Measurements from ENCODE around the gene TESK1. TPM values are rescaled to one million over a fixed set of nuclear protein-coding genes. Genes with fewer than 3 reads are reported as not detected.

TESK1 gene
- total and polyA plus RNA-seq, 2 of the 4 experiments (the other 2 are of a cell fraction) = 3.4 to 21.0 TPM

- H2BK15ac ChIP-seq (ENCODE audit: low read depth, low read length) = no peak overlapping the region
- no peak overlapping the region for H4K8ac ChIP-seq (ENCODE audit: low read depth in 2 of 2, low read length in 2 of 2)
- POLR2A ChIA-PET (ENCODE audit: unreplicated experiment) = interaction anchor here (0.6 kb wide), 1 partner anchor 496 kb away, joined by 4 read pairs; no protein-coding TSS in a partner anchor
- H3K27ac ChIP-seq (ENCODE audit: insufficient read depth, low read length) = no peak overlapping the region
- ATAC-seq (ENCODE audit: low read depth) (no peak), DNase-seq (no peak)
- no peak overlapping the region for H2BK5ac ChIP-seq (ENCODE audit: low read depth, low read length, poor library complexity, severe bottlenecking)
- in situ Hi-C loops (cut with MboI; ENCODE audit: low sequenced_read_pairs) (no loop called here), dilution Hi-C loops (cut with HindIII; ENCODE audit: low sequenced_read_pairs, unreplicated experiment) (no loop called here), intact Hi-C loops (cut with micrococcal nuclease) (loop anchor here (10.0 kb wide), 1 partner anchor 77 kb away; the partner anchor contains the start of gene TPM2)
- H3K4me3 ChIP-seq (ENCODE audit: insufficient read depth, low read depth, low read length) = no peak overlapping the region
- TF ChIP-seq, protein P1, sequence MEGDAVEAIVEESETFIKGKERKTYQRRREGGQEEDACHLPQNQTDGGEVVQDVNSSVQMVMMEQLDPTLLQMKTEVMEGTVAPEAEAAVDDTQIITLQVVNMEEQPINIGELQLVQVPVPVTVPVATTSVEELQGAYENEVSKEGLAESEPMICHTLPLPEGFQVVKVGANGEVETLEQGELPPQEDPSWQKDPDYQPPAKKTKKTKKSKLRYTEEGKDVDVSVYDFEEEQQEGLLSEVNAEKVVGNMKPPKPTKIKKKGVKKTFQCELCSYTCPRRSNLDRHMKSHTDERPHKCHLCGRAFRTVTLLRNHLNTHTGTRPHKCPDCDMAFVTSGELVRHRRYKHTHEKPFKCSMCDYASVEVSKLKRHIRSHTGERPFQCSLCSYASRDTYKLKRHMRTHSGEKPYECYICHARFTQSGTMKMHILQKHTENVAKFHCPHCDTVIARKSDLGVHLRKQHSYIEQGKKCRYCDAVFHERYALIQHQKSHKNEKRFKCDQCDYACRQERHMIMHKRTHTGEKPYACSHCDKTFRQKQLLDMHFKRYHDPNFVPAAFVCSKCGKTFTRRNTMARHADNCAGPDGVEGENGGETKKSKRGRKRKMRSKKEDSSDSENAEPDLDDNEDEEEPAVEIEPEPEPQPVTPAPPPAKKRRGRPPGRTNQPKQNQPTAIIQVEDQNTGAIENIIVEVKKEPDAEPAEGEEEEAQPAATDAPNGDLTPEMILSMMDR (conservative IDR thresholded peaks at IDR 0.05; ENCODE audit: low read depth, low read length) = no peak
- no peak for TF ChIP-seq SMC3 (IDR thresholded peaks at IDR 0.05; ENCODE audit: low read depth, low read length)
- H4K91ac ChIP-seq (ENCODE audit: insufficient read depth, low read depth, low read length) = no peak overlapping the region
- H3K27me3 ChIP-seq (ENCODE audit: control insufficient read depth, insufficient read depth, low read length) = peaks cover 1% of the 10 kb centered on the region; the same call in 1 of the 2 replicates
- H2AK9ac ChIP-seq (replicated peaks; ENCODE audit: low read depth, low read length, poor library complexity) = no peak overlapping the region
- no TSS peak for BruUV-seq (replicated peaks)
- no peak overlapping the region for H2BK120ac ChIP-seq (ENCODE audit: low read depth, low read length)
- H4K20me1 ChIP-seq (ENCODE audit: insufficient read depth, low read length) = peaks cover 8% of the 10 kb centered on the region; the same call in 1 of the 2 replicates
- H3K9ac ChIP-seq (ENCODE audit: low read depth, low read length) = no peak overlapping the region
- no peak overlapping the region for H2AFZ ChIP-seq (replicated peaks; ENCODE audit: low read length, poor library complexity)
- H3K9me1 ChIP-seq (ENCODE audit: insufficient read depth, low read length) = peaks cover 6% of the 10 kb centered on the region; the same call in 1 of the 2 replicates
- peaks cover 2% of the 10 kb centered on the region for H3K4me1 ChIP-seq (ENCODE audit: control insufficient read depth, insufficient read depth, low read length)
- peaks cover 9 to 28% of the 10 kb centered on the region in 2 experiments; a peak in 3 of 4 replicates for H3K79me1 ChIP-seq (ENCODE audit: low read depth in 1 of 2, low read length in 2 of 2)
- 100% methylated on average over 1 of the region's 7 CpGs; no CpG with 5 or more reads in 1 of the 2 experiments for WGBS, 2 experiments (ENCODE audit: extremely low coverage in 2 of 2, insufficient read length in 1 of 2)
- no peak overlapping the region for H3K23ac ChIP-seq (ENCODE audit: low read depth, low read length)
- CTCF ChIA-PET = no interaction called here
- no peak overlapping the region for H4K5ac ChIP-seq (ENCODE audit: low read depth, low read length)
- peaks cover 27% of the 10 kb centered on the region for H3K36me3 ChIP-seq (ENCODE audit: control insufficient read depth, insufficient read depth, low read length)
- H3K14ac ChIP-seq (replicated peaks; ENCODE audit: low read depth, low read length) = no peak overlapping the region
- H3K9me3 ChIP-seq (ENCODE audit: control insufficient read depth, insufficient read depth, low read length) = no peaks in the 10 kb centered on the region
- no peak overlapping the region for H3K4me2 ChIP-seq (ENCODE audit: low read depth, low read length)
- no peak overlapping the region for H2AK5ac ChIP-seq (ENCODE audit: low read depth, low read length)
- no peak overlapping the region for H3K4ac ChIP-seq (ENCODE audit: low read depth, low read length)
- no peak overlapping the region for H3K18ac ChIP-seq (ENCODE audit: low read depth, low read length)
- no peak overlapping the region for H2BK20ac ChIP-seq (ENCODE audit: low read depth, low read length)
- H3K56ac ChIP-seq (ENCODE audit: extremely low read depth, insufficient read depth, low read length) = no peak overlapping the region
These were observed 3.2 kb downstream of the TESK1 start for GRCh38 chr9:35608221-35608620.

Data from IMR-90 (cell line).